Measurements from ENCODE around the gene FBXL2. TPM values are rescaled to one million over a fixed set of nuclear protein-coding genes. Genes with fewer than 3 reads are reported as not detected.
A peak's percentile ranks its signal among the peaks of the same experiment; 100 is the strongest.

Gene FBXL2
- polyA plus RNA-seq, 2 of the 4 experiments (the other 2 are of a cell fraction), result 6.9 to 15.7 TPM

GRCh38 chr3:33383951-33384350 lies 106.7 kb downstream of the FBXL2 start:
- WGBS (ENCODE audit: missing lambda C conversion rate), result 90% methylated on average over 9 of the region's 12 CpGs
- no peak for FAIRE-seq

GRCh38 chr3:33385423-33385822 lies 108.2 kb downstream of the FBXL2 start:
- peaks cover 24% of the 10 kb centered on the region for H3K4me1 ChIP-seq
- no peak for TF ChIP-seq MAX (IDR thresholded peaks at IDR 0.05)
- no peak for TF ChIP-seq ZC3H11A (IDR thresholded peaks at IDR 0.05)
- TF ChIP-seq FOSL2 (IDR thresholded peaks at IDR 0.05), result no peak
- TF ChIP-seq FOSL2 (CRISPR knock-in tag; IDR thresholded peaks at IDR 0.05), result no peak
- no peak for TF ChIP-seq BCL3 (IDR thresholded peaks at IDR 0.05)
- no peak for TF ChIP-seq SMC3 (IDR thresholded peaks at IDR 0.05)
- no peak for TF ChIP-seq BHLHE40 (IDR thresholded peaks at IDR 0.05; ENCODE audit: low read depth, low read length)
- no peak for TF ChIP-seq ZFP36 (IDR thresholded peaks at IDR 0.05; ENCODE audit: borderline replicate concordance, partially characterized antibody)
- TF ChIP-seq ATOH8 (CRISPR knock-in tag; IDR thresholded peaks at IDR 0.05; ENCODE audit: low read depth), result no peak
- TF ChIP-seq E2F6 (IDR thresholded peaks at IDR 0.05; ENCODE audit: borderline replicate concordance, low read depth), result no peak
- TF ChIP-seq HDAC2 (IDR thresholded peaks at IDR 0.05), result no peak
- TF ChIP-seq CHD4 (IDR thresholded peaks at IDR 0.05; ENCODE audit: borderline replicate concordance), result no peak
- no peak for TF ChIP-seq CEBPB (IDR thresholded peaks at IDR 0.05)
- no peak for TF ChIP-seq EP300 (IDR thresholded peaks at IDR 0.05)
- TF ChIP-seq HEYL (CRISPR knock-in tag; IDR thresholded peaks at IDR 0.05), result no peak
- H3K4me3 ChIP-seq, result no peak overlapping the region
- no peak overlapping the region for H3K4me2 ChIP-seq
- FAIRE-seq, result no peak
- WGBS (ENCODE audit: missing lambda C conversion rate), result 82% methylated on average over 5 of the region's 5 CpGs
- ChIA-PET POLR2A (no interaction called here), CTCF (interaction anchor here (0.9 to 5.4 kb wide), 5 partner anchors 10 to 254 kb away, joined by 3 to 38 read pairs (median 3); no protein-coding TSS in a partner anchor)
- peak in 1 of 2 experiments; percentile 12 for DNase-seq (ENCODE audit: low read depth in 1 of 2, low spot score in 1 of 2)
- H3K9me3 ChIP-seq, result no peaks in the 10 kb centered on the region
- ATAC-seq, result no peak
- no peak overlapping the region for H3K27ac ChIP-seq

More at GRCh38 chr3:33383951-33384350, 106.7 kb downstream of the FBXL2 start:
- Histone ChIP-seq H3K9me3 (no peaks in the 10 kb centered on the region), H3K4me3 (no peak overlapping the region), H3K27ac (peak overlapping the region in 1 of 2 experiments; percentile 68; a peak in 4 of 6 replicates), H3K4me2 (no peak overlapping the region), H3K4me1 (peaks cover 19% of the 10 kb centered on the region)
- ATAC-seq (peak in 1 of 2 experiments; percentile 11; a peak in 2 of 6 replicates), DNase-seq (ENCODE audit: low read depth in 1 of 2, low spot score in 1 of 2) (no peak)
- no peak for TF ChIP-seq CHD4 (IDR thresholded peaks at IDR 0.05; ENCODE audit: borderline replicate concordance)
- TF ChIP-seq PHF8 (IDR thresholded peaks at IDR 0.05; ENCODE audit: borderline replicate concordance, low read depth), result no peak
- TF ChIP-seq KDM5A (IDR thresholded peaks at IDR 0.05), result no peak
- TF ChIP-seq NFE2L2 (conservative IDR thresholded peaks at IDR 0.05; ENCODE audit: low read length), result no peak
- TF ChIP-seq RAD21 (conservative IDR thresholded peaks at IDR 0.05 in 1 of 2, IDR thresholded peaks at IDR 0.05 in 1 of 2), result no peak
- no peak for TF ChIP-seq NPAS2 (CRISPR knock-in tag; IDR thresholded peaks at IDR 0.05; ENCODE audit: borderline replicate concordance)
- TF ChIP-seq FOSB (CRISPR knock-in tag; IDR thresholded peaks at IDR 0.05), result no peak
- TF ChIP-seq HEYL (CRISPR knock-in tag; IDR thresholded peaks at IDR 0.05), result no peak
- ChIA-PET CTCF (interaction anchor here (5.4 kb wide), 1 partner anchor 11 kb away, joined by 38 read pairs; no protein-coding TSS in a partner anchor), POLR2A (no interaction called here)

GRCh38 chr3:33386631-33387030 lies 109.4 kb downstream of the FBXL2 start:
- 74% methylated on average over 1 of the region's 1 CpG for WGBS (ENCODE audit: missing lambda C conversion rate)
- Histone ChIP-seq H3K27ac (no peak overlapping the region), H3K9me3 (no peaks in the 10 kb centered on the region), H3K4me3 (no peak overlapping the region), H3K4me2 (no peak overlapping the region), H3K4me1 (peaks cover 28% of the 10 kb centered on the region)
- ChIA-PET POLR2A (no interaction called here), CTCF (interaction anchor here (0.7 to 5.4 kb wide), 3 partner anchors 14 to 255 kb away, joined by 3 to 38 read pairs (median 10); no protein-coding TSS in a partner anchor)
- ATAC-seq (no peak), FAIRE-seq (no peak), DNase-seq (ENCODE audit: low read depth in 1 of 2, low spot score in 1 of 2) (no peak)
- TF ChIP-seq RAD21 (conservative IDR thresholded peaks at IDR 0.05 in 1 of 2, IDR thresholded peaks at IDR 0.05 in 1 of 2) (no peak), KDM5A (IDR thresholded peaks at IDR 0.05) (no peak), KDM1A (IDR thresholded peaks at IDR 0.05; ENCODE audit: low read depth) (no peak), RNF2 (IDR thresholded peaks at IDR 0.05; ENCODE audit: borderline replicate concordance, low read depth) (no peak)
